Stimulated activated CD4-positive, alpha-beta T cell treated with anti-CD3 and anti-CD28 coated beads, Interleukin-15, amount 100 ng/mL, for 48 hours (primary cell): Measurements from ENCODE around the gene SLC8A2.

Experiments
- DNase-seq, 2 donors: peaks; one replicate each; pipeline ENCODE4 v3.0.0-alpha.2; 2020; ENCODE audit warnings: low read depth in 2 of 2

The SLC8A2 gene

GRCh38 chr19:47381121-47381520 lies 90.6 kb downstream of the SLC8A2 start:
- no peak for DNase-seq

DNA sequence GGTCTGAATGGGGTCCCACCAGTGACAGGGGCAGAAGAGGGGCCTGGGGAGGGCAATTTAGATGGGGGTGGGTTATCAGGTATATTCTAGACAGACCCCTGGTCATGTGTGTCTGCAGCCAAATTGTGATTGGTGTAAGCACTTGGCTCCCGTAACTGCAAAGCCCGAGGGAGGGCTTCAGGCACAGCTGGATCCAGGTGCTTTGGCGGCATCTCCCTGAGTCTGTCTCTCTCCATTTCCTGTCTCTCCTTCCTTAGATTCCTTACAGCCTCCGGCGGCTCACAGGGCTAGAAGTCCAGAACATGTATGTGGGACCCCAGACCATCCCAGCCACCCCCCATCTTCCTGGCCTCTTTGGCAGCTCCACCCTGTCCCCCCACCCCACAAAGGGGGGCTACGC lies 91.1 kb downstream of the SLC8A2 start:
- DNase-seq = no peak

DNA sequence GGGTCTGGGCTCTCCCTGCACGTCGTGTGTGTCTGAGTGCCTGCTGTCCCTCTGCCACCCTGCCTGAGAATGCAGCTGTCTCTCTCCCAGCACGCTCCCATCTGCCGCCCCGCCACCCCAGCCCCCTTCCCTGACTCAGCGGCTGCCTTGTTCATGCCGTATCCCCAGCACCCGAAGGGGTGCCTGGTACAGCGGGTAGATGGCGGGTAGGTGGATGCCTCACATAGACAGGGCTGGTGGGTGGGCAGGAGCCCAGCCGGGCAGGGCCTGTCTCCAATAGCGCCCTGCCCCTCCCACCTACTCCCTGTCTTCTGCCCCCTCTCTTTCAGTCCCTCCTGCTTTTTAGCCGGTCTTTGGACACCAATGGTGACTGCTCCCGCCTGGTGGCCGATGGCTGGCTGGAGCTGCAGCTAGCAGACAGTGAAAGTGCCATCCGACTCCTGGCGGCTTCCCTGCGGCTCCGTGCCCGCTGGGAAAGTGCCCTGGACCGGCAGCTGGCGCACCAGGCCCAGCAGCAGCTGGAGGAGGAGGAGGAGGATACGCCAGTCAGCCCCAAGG lies 92.2 kb downstream of the SLC8A2 start:
- DNase-seq = no peak

DNA sequence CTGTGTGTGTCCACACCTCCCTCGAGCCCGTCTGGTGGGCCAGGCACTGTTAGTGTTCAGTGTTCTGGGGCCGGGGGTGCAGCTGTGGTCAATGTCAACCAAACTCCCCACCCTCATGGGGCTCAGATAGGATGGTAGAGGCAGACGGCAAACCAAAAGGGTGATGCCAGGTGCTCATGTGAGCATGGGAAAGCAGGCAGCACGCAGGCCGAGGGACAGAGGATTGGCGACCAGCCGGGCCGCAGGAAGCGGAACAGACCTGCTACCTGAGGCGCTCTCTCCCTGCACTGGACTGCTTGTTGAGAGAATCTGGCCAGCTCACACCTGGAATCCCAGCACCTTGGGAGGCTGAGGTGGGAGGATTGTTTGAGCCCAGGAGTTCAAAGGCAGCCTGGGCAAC lies 93.4 kb downstream of the SLC8A2 start:
- DNase-seq = no peak
